DND-41 (cell line): ENCODE results near the gene CANT1.

ENCODE experiments used
- CTCF ChIP-seq: IDR thresholded peaks from 2 replicates; pipeline ENCODE4 v1.5.1; 2012; ENCODE audit warnings: borderline replicate concordance, low read length, moderate library complexity, mild to moderate bottlenecking; ENCODE audit not compliant: poor library complexity, severe bottlenecking; ENCODE audit errors: extremely low read depth
- EZH2 ChIP-seq: IDR thresholded peaks from 3 replicates; pipeline ENCODE4 v1.6.1; 2012; ENCODE audit warnings: borderline replicate concordance, low read depth, mild to moderate bottlenecking, moderate library complexity, low read length, inconsistent platforms; ENCODE audit not compliant: severe bottlenecking

GRCh38 chr17:78953356-78954350 lies 55.9 kb downstream of the CANT1 start:
- TF ChIP-seq CTCF (no peak), EZH2 (no peak)
